Mesodermal cell (in vitro differentiated cells): ENCODE measurements around the gene NPC1.
"Not testable (repeated sequence)": the region's sequence is repeated elsewhere in the genome, so short reads cannot be mapped to it uniquely, and the experiment has no call there.

ENCODE experiments used
- H3K27ac ChIP-seq: 2 replicates; pipeline ENCODE4 v1.7.0; 2013; ENCODE audit warnings: mild to moderate bottlenecking, low read depth, low read length, moderate library complexity; ENCODE audit not compliant: severe bottlenecking
- H3K36me3 ChIP-seq: 2 replicates; pipeline ENCODE4 v1.7.1; 2013; ENCODE audit warnings: mild to moderate bottlenecking, low read length, moderate library complexity; ENCODE audit not compliant: control insufficient read depth, insufficient read depth
- H3K4me1 ChIP-seq: one replicate; pipeline ENCODE4 v1.7.1; 2013; ENCODE audit warnings: mild to moderate bottlenecking, low read length; ENCODE audit not compliant: insufficient read depth, control insufficient read depth, poor library complexity, severe bottlenecking
- H3K4me3 ChIP-seq: 2 replicates; pipeline ENCODE4 v1.7.0; 2013; ENCODE audit warnings: low read length, control low read depth, mild to moderate bottlenecking; ENCODE audit not compliant: insufficient read depth, poor library complexity, severe bottlenecking; ENCODE audit errors: extremely low read depth
- H3K9me3 ChIP-seq: 2 replicates; pipeline ENCODE4 v1.7.1; 2013; ENCODE audit warnings: mild to moderate bottlenecking, low read length, moderate library complexity; ENCODE audit not compliant: control insufficient read depth
- WGBS, 2 experiments: methylation state at CpG; one replicate each; pipeline ENCODE4 v1.1.5; 2013; ENCODE audit warnings: missing lambda C conversion rate in 2 of 2; ENCODE audit not compliant: insufficient coverage in 2 of 2; 5-methylcytosine and 5-hydroxymethylcytosine counted together

The NPC1 gene

GRCh38 chr18:23565916-23566547 lies 20.3 kb downstream of the NPC1 start:
- H3K36me3 ChIP-seq: peaks cover 92% of the 10 kb centered on the region
- no peaks in the 10 kb centered on the region for H3K9me3 ChIP-seq
- H3K4me1 ChIP-seq: no peaks in the 10 kb centered on the region
- 100% methylated on average over 1 to 2 of the region's 3 CpGs for WGBS, 2 experiments
- no peak overlapping the region for H3K4me3 ChIP-seq
- H3K27ac ChIP-seq: no peak overlapping the region

DNA sequence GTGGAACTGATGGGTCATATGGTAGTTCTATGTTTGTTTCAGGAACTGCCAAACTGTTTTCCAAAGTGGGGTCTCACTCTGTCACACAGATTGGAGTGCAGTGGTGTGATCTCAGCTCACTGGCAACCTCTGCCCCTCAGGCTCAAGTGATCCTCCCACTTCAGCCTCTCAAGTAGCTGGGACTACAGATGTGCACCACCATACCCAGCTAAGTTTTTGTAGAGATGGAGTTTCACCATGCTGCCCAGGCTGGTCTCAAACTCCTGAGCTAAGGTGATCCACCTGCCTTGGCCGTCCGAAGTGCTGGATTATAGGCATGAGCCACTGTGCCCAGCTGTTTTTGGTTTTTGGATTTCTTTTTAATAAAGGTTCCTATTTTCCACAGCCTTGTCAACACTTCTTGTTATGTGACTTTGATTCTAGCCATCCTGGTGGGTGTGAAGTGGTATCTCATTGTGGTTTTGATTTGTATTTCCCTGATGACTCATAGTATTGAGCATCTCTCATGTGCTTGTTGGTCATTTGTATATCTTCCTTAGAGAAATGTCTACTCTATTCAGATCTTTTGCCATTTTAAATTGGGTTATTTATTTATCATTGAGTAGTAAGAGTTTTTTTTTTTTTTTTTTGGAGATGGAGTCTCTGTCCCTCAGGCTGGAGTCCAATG lies 22.8 kb downstream of the NPC1 start:
- H3K36me3 ChIP-seq: peaks cover 89% of the 10 kb centered on the region
- H3K27ac ChIP-seq: no peak overlapping the region
- no peaks in the 10 kb centered on the region for H3K9me3 ChIP-seq
- WGBS, 2 experiments: 86% methylated on average over 2 of the region's 2 CpGs; no CpG with 5 or more reads in 1 of the 2 experiments
- H3K4me3 ChIP-seq: no peak overlapping the region
- H3K4me1 ChIP-seq: peaks cover under 1% of the 10 kb centered on the region

GRCh38 chr18:23560186-23560585 lies 26.1 kb downstream of the NPC1 start:
- H3K4me3 ChIP-seq: no peak overlapping the region
- H3K4me1 ChIP-seq: peaks cover 9% of the 10 kb centered on the region
- no peak overlapping the region for H3K27ac ChIP-seq
- peaks cover 89% of the 10 kb centered on the region for H3K36me3 ChIP-seq
- no peaks in the 10 kb centered on the region for H3K9me3 ChIP-seq
- 86 to 100% methylated on average over 3 of the region's 4 CpGs for WGBS, 2 experiments

- peaks cover 91% of the 10 kb centered on the region for H3K36me3 ChIP-seq
- not testable (repeated sequence) for H3K4me3 ChIP-seq
- 94 to 100% methylated on average over 3 to 7 of the region's 8 CpGs for WGBS, 2 experiments
These were observed 28.8 kb downstream of the NPC1 start for GRCh38 chr18:23557511-23557910.

DNA sequence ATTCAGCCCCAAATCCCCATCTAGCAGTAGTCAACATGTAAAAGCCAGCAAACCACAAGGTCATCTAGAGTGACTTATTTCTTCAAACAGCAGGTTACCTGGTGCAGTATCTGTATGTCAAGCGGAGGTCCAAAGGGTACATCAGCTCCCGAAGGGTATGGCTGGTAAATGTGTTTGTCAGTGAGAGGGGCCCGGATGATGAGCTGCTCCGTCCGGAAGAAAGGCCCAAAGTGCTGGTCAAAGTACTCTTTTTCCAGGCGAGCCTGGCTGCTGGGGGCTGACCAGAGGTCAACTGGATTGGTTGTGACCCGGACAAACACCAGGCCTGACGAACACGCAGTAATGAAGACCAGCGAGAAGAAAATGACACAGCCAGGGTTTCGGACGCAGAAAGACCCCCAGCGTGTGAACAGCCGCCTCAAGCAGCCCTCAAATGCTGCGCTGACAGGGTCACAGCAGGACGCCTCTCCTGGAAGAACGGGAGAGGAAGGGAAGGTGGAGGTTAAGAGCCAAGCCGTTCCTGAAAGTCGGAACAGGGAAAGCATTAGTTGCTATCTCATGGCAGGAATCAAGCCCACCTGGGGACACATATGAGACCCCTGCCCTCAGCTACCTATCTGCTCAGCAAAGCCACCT lies 30.0 kb downstream of the NPC1 start:
- 93 to 96% methylated on average over 14 to 17 of the region's 19 CpGs for WGBS, 2 experiments
- no peak overlapping the region for H3K27ac ChIP-seq
- no peaks in the 10 kb centered on the region for H3K9me3 ChIP-seq
- H3K4me3 ChIP-seq: no peak overlapping the region
- H3K36me3 ChIP-seq: peaks cover 93% of the 10 kb centered on the region
- peaks cover 9% of the 10 kb centered on the region for H3K4me1 ChIP-seq

More at GRCh38 chr18:23557511-23557910, 28.8 kb downstream of the NPC1 start:
- H3K9me3 ChIP-seq, H3K4me1 ChIP-seq: not testable (repeated sequence)
- peak overlapping the region; percentile 64 for H3K27ac ChIP-seq

- H3K9me3 ChIP-seq: no peaks in the 10 kb centered on the region
- H3K4me3 ChIP-seq: no peak overlapping the region
- peaks cover 9% of the 10 kb centered on the region for H3K4me1 ChIP-seq
- no peak overlapping the region for H3K27ac ChIP-seq
- H3K36me3 ChIP-seq: peaks cover 96% of the 10 kb centered on the region
- WGBS, 2 experiments: 98 to 100% methylated on average over 2 to 5 of the region's 6 CpGs
These were observed 32.4 kb downstream of the NPC1 start for GRCh38 chr18:23553887-23554286.

- 89 to 100% methylated on average over 9 to 10 of the region's 11 CpGs for WGBS, 2 experiments
- H3K4me3 ChIP-seq: no peak overlapping the region
- H3K9me3 ChIP-seq: no peaks in the 10 kb centered on the region
- no peaks in the 10 kb centered on the region for H3K4me1 ChIP-seq
- H3K36me3 ChIP-seq: peaks cover 94% of the 10 kb centered on the region
- no peak overlapping the region for H3K27ac ChIP-seq
These were observed 33.8 kb downstream of the NPC1 start for GRCh38 chr18:23552505-23552904.

- no peak overlapping the region for H3K27ac ChIP-seq
- H3K36me3 ChIP-seq: peaks cover 94% of the 10 kb centered on the region
- no peaks in the 10 kb centered on the region for H3K9me3 ChIP-seq
- 33 to 47% methylated on average over 2 to 3 of the region's 3 CpGs for WGBS, 2 experiments
- H3K4me1 ChIP-seq: no peaks in the 10 kb centered on the region
- no peak overlapping the region for H3K4me3 ChIP-seq
These were observed 34.3 kb downstream of the NPC1 start for GRCh38 chr18:23551978-23552377.

DNA sequence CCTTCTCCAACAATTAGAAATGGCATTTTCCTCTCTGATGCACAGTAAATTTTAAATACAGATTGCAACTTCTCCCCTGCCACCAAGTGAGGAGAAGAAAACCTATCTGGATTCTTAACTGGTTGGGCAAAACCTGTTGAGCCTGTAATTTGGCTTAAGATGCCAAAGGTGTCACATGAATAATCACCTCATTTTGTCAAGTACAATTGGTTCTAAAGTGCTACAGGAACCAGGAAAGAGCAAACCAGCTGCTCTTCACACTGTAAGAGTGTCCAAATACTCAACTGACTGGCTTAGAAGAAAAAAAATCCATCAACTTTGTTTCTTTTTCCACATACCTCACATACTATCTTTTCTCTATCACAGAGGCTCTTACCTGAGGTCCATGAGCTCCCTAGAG lies 35.4 kb downstream of the NPC1 start:
- no peaks in the 10 kb centered on the region for H3K4me1 ChIP-seq
- H3K9me3 ChIP-seq: no peaks in the 10 kb centered on the region
- H3K4me3 ChIP-seq: no peak overlapping the region
- H3K27ac ChIP-seq: no peak overlapping the region
- H3K36me3 ChIP-seq: peaks cover 94% of the 10 kb centered on the region

DNA sequence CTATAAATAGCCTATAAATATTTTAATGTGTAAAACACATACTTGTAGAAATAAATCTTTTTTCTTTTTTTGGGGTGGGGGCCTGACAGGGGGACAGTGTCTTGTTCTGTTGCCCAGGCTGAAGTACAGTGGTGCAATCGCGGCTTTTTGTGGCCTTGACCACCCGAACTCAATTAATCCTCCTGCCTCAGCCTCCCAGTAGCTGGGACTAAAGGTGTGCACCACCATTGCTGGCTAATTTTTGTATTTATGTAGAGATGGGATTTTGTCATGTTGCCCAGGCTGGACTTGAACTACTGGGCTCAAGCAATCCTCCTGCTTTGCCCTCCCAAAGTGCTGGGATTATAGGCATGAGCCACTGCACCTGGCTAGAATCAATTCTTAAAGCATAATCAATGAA lies 37.6 kb downstream of the NPC1 start:
- WGBS, 2 experiments: 100% methylated on average over 3 of the region's 3 CpGs; no CpG with 5 or more reads in 1 of the 2 experiments
- H3K4me3 ChIP-seq: no peak overlapping the region
- no peaks in the 10 kb centered on the region for H3K9me3 ChIP-seq
- no peaks in the 10 kb centered on the region for H3K4me1 ChIP-seq
- no peak overlapping the region for H3K27ac ChIP-seq
- H3K36me3 ChIP-seq: peaks cover 94% of the 10 kb centered on the region

DNA sequence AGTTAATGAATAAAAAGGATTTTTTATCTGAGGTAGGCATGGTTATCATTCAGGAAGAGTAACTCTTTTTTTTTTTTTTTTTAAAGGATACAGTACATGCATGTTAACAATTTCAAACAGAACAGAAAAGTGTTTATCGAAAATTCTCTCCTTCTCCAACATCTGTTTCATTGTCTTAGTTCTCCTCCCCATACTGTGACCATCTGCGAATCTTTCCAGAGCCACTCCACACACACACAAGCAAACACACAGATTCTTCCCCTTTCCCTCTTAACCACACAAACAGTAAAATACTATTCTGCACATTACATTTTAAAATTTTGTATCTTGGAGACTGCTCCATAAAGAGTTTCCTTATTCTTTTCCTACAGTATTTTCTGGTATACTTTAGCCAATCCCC lies 38.0 kb downstream of the NPC1 start:
- Histone ChIP-seq H3K36me3 (peaks cover 94% of the 10 kb centered on the region), H3K4me3 (no peak overlapping the region), H3K4me1 (no peaks in the 10 kb centered on the region), H3K27ac (no peak overlapping the region), H3K9me3 (no peaks in the 10 kb centered on the region)
- 100% methylated on average over 2 of the region's 2 CpGs for WGBS, 2 experiments
